GM18517 (cell line): ENCODE measurements around the gene AMPD3.

Experiments used
- ATAC-seq: cut with Tn5 transposase; IDR thresholded peaks from one replicate; pipeline ENCODE4 v1.9.1; 2021; ENCODE audit warnings: mild to moderate bottlenecking, moderate library complexity; ENCODE audit not compliant: unreplicated experiment

AMPD3 gene

GRCh38 chr11:10454878-10455631, at the start of gene AMPD3:
Gene AMPD3 (plus strand): TSS chr11:10455264. CDS start chr11:10461520, 6,256 bp downstream.
- ATAC-seq = no peak

- ATAC-seq = no peak
Observed at GRCh38 chr11:10405865-10406592, 49.0 kb upstream of the AMPD3 start.

GRCh38 chr11:10407055-10407454, 48.0 kb upstream of the AMPD3 start:
- ATAC-seq = no peak

GRCh38 chr11:10407749-10408685, 47.0 kb upstream of the AMPD3 start:
- ATAC-seq = no peak

GRCh38 chr11:10409207-10409661, 45.8 kb upstream of the AMPD3 start:
- no peak for ATAC-seq

- ATAC-seq = no peak
Observed at GRCh38 chr11:10410106-10410843, 44.8 kb upstream of the AMPD3 start.

GRCh38 chr11:10410844-10411200, 44.2 kb upstream of the AMPD3 start:
- ATAC-seq = no peak

GRCh38 chr11:10412266-10412665, 42.8 kb upstream of the AMPD3 start:
- no peak for ATAC-seq

- peak; percentile 69 for ATAC-seq
Observed at GRCh38 chr11:10413268-10413667, 41.8 kb upstream of the AMPD3 start.

- no peak for ATAC-seq
Observed at GRCh38 chr11:10414181-10414580, 40.9 kb upstream of the AMPD3 start.

GRCh38 chr11:10414659-10415058, 40.4 kb upstream of the AMPD3 start:
- no peak for ATAC-seq

GRCh38 chr11:10415817-10416392, 39.2 kb upstream of the AMPD3 start:
- ATAC-seq = no peak

GRCh38 chr11:10418259-10418949, 36.7 kb upstream of the AMPD3 start:
- no peak for ATAC-seq

GRCh38 chr11:10418950-10419310, 36.1 kb upstream of the AMPD3 start:
- ATAC-seq = no peak

- ATAC-seq = no peak
Observed at GRCh38 chr11:10426475-10426874, 28.6 kb upstream of the AMPD3 start.

- ATAC-seq = no peak
Observed at GRCh38 chr11:10428453-10428852, 26.6 kb upstream of the AMPD3 start.

- no peak for ATAC-seq
Observed at GRCh38 chr11:10429526-10429925, 25.5 kb upstream of the AMPD3 start.

- no peak for ATAC-seq
Observed at GRCh38 chr11:10432493-10432892, 22.6 kb upstream of the AMPD3 start.

GRCh38 chr11:10432971-10433370, 22.1 kb upstream of the AMPD3 start:
- no peak for ATAC-seq

- no peak for ATAC-seq
Observed at GRCh38 chr11:10436224-10436623, 18.8 kb upstream of the AMPD3 start.
